Testis (tissue), 2 donors: ENCODE measurements around the gene TIAM2.

Experiments used
- POLR2A ChIP-seq: fragments of 450-650 bp; IDR thresholded peaks from one replicate; pipeline ENCODE4 v1.6.1; 2017; ENCODE audit warnings: antibody characterized with exemption, mild to moderate bottlenecking, moderate library complexity
- TF ChIP-seq, protein P1 (sequence below), 3 experiments: fragments of 450-650 bp in 2 of 3; fragments of 200-600 bp in 1 of 3; sonication (generic) in 1 of 3; IDR thresholded peaks; one replicate each; pipeline ENCODE4 v1.5.1; 2016 to 2019; ENCODE audit warnings: antibody characterized with exemption in 3 of 3, mild to moderate bottlenecking in 2 of 3, moderate library complexity in 1 of 3

DNA sequence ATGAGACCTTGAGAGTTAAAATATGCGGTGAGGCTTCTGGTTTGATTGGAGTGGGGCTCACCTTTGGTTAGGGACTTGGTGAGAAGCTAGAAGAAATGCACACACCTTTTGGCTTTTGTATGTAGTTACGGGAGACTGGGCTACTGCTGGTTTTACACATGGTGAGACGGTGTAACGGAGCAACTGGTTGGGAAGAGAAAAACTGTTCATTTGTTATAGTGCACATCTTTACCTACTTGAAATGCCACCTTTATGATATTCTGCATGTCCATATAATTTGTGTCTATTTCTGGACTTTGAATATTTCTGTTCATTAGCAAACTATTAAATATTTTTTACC lies 31.6 kb downstream of the TIAM2 start:
- TF ChIP-seq, protein P1, sequence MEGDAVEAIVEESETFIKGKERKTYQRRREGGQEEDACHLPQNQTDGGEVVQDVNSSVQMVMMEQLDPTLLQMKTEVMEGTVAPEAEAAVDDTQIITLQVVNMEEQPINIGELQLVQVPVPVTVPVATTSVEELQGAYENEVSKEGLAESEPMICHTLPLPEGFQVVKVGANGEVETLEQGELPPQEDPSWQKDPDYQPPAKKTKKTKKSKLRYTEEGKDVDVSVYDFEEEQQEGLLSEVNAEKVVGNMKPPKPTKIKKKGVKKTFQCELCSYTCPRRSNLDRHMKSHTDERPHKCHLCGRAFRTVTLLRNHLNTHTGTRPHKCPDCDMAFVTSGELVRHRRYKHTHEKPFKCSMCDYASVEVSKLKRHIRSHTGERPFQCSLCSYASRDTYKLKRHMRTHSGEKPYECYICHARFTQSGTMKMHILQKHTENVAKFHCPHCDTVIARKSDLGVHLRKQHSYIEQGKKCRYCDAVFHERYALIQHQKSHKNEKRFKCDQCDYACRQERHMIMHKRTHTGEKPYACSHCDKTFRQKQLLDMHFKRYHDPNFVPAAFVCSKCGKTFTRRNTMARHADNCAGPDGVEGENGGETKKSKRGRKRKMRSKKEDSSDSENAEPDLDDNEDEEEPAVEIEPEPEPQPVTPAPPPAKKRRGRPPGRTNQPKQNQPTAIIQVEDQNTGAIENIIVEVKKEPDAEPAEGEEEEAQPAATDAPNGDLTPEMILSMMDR (IDR thresholded peaks at IDR 0.05): no peak
- TF ChIP-seq POLR2A: no peak
